HCT116 (cell line): ENCODE data around the gene CFAP97D1. TPM values are rescaled to one million over a fixed set of nuclear protein-coding genes. Genes with fewer than 3 reads are reported as not detected.

Experiments
- ATAC-seq: fragments of 200-7000 bp; cut with Tn5 transposase; 2 replicates; pipeline ENCODE4 v1.9.1; 2020; ENCODE audit warnings: mild to moderate bottlenecking, moderate library complexity
- BruUV-seq: library from RNA; stranded (reverse); fragments of 400-500 nt; replicated peaks from 2 replicates; lab custom pipeline; 2021; lab: Mats Ljungman, UMichigan
- CTCF ChIA-PET: fragments of 300-600 bp; sonication (Branson Sonifier 250); formaldehyde crosslinking; loops from one replicate; lab custom pipeline; 2021; ENCODE audit warnings: antibody characterized with exemption; lab: Charles Lee
- POLR2A ChIA-PET: fragments of 300-600, 350-600 bp; sonication (Branson Sonifier 250); formaldehyde crosslinking; loops from one replicate; lab custom pipeline; 2021; ENCODE audit warnings: antibody characterized with exemption; lab: Charles Lee
- RAD21 ChIA-PET, 2 experiments: fragments of 300-600 bp; sonication (Branson Sonifier 250); formaldehyde crosslinking; loops; one replicate each; lab custom pipeline; 2023; ENCODE audit warnings: low total read pairs in 2 of 2; ENCODE audit not compliant: uncharacterized antibody in 2 of 2, unreplicated experiment in 2 of 2, low non-redundant PET in 1 of 2; lab: Charles Lee
- DNase-seq: peaks from one replicate; pipeline ENCODE4 v3.0.0-alpha.2; 2010; ENCODE audit warnings: low read depth, low spot score
- H2AFZ ChIP-seq: fragments of 200-600 bp; shearing (Covaris generic), sonication (generic); 2 replicates; pipeline ENCODE4 v1.6.1; 2017; ENCODE audit warnings: low read depth, mixed run types, mixed read lengths, antibody characterized with exemption, low read length; ENCODE audit not compliant: poor library complexity, severe bottlenecking
- H3K27ac ChIP-seq: 2 replicates; pipeline ENCODE4 v1.5.1; 2012; ENCODE audit warnings: low read depth, low read length
- H3K27me3 ChIP-seq: fragments of 200-600 bp; sonication (generic); 2 replicates; pipeline ENCODE4 v1.6.1; 2016; ENCODE audit warnings: mixed run types, low read length, mixed read lengths; ENCODE audit not compliant: insufficient read depth
- H3K36me3 ChIP-seq, 2 experiments: fragments of 200-500 bp in 1 of 2; fragments of 200-600 bp in 1 of 2; sonication (Bioruptor generic) in 1 of 2; sonication (generic) in 1 of 2; 2 replicates each; pipeline versions ENCODE4 v1.5.1 to v1.6.1; 2014 to 2016; ENCODE audit warnings: low read length in 2 of 2, inconsistent platforms in 1 of 2, mixed read lengths in 1 of 2, mixed run types in 1 of 2; ENCODE audit not compliant: insufficient read depth in 2 of 2, control insufficient read depth in 1 of 2
- H3K4me1 ChIP-seq, 2 experiments: fragments of 200-600 bp in 1 of 2; sonication (generic) in 1 of 2; 2 replicates each; pipeline versions ENCODE4 v1.5.1 to v1.6.1; 2012 to 2017; ENCODE audit warnings: low read length in 2 of 2, inconsistent platforms in 1 of 2, mild to moderate bottlenecking in 1 of 2, mixed read lengths in 1 of 2, mixed run types in 1 of 2, moderate library complexity in 1 of 2; ENCODE audit not compliant: insufficient read depth in 2 of 2, control insufficient read depth in 1 of 2
- H3K4me2 ChIP-seq: fragments of 200-600 bp; sonication (generic); 2 replicates; pipeline ENCODE4 v1.6.1; 2017; ENCODE audit warnings: mixed run types, low read length, mixed read lengths
- H3K4me3 ChIP-seq, 2 experiments: fragments of 200-600 bp in 1 of 2; sonication (generic) in 1 of 2; replicated peaks in 1 of 2; 2 replicates each; pipeline ENCODE4 v1.5.1; 2011 to 2016; ENCODE audit warnings: low read length in 2 of 2, control low read depth in 1 of 2, low read depth in 1 of 2, mild to moderate bottlenecking in 1 of 2, mixed read lengths in 1 of 2, mixed run types in 1 of 2
- H3K79me2 ChIP-seq: fragments of 200-600 bp; sonication (generic); 2 replicates; pipeline ENCODE4 v1.6.1; 2017; ENCODE audit warnings: mild to moderate bottlenecking, mixed run types, low read length, moderate library complexity, mixed read lengths; ENCODE audit not compliant: insufficient read depth
- H3K9ac ChIP-seq: fragments of 200-600 bp; sonication (generic); 2 replicates; pipeline ENCODE4 v1.6.1; 2016; ENCODE audit warnings: low read length, mixed read lengths
- H3K9me2 ChIP-seq: fragments of 200-600 bp; sonication (generic), shearing (Covaris generic); 2 replicates; pipeline ENCODE4 v1.6.1; 2017; ENCODE audit warnings: mixed run types, mild to moderate bottlenecking, moderate library complexity; ENCODE audit not compliant: insufficient read depth
- H3K9me3 ChIP-seq, 2 experiments: fragments of 200-500 bp in 1 of 2; fragments of 200-600 bp in 1 of 2; sonication (Bioruptor generic) in 1 of 2; sonication (generic) in 1 of 2; 2 replicates each; pipeline ENCODE4 v1.6.1; 2014 to 2017; ENCODE audit warnings: low read length in 2 of 2, mixed read lengths in 2 of 2, inconsistent platforms in 1 of 2, low read depth in 1 of 2, mild to moderate bottlenecking in 1 of 2, mixed run types in 1 of 2, moderate library complexity in 1 of 2; ENCODE audit not compliant: control insufficient read depth in 1 of 2, insufficient read depth in 1 of 2
- H4K20me1 ChIP-seq: fragments of 200-600 bp; sonication (generic), shearing (Covaris generic); 2 replicates; pipeline ENCODE4 v1.6.1; 2017; ENCODE audit warnings: mixed run types, mild to moderate bottlenecking, moderate library complexity; ENCODE audit not compliant: insufficient read depth
- CEBPB ChIP-seq: IDR thresholded peaks from 2 replicates; pipeline ENCODE4 v1.6.1; 2012; ENCODE audit warnings: low read depth
- EZH2phosphoT487 ChIP-seq: fragments of 200-600 bp; IDR thresholded peaks from 2 replicates; pipeline ENCODE4 v1.6.1; 2018; ENCODE audit warnings: antibody characterized with exemption, borderline replicate concordance
- JUND ChIP-seq: IDR thresholded peaks from 2 replicates; pipeline ENCODE4 v1.6.1; 2012
- POLR2AphosphoS5 ChIP-seq: IDR thresholded peaks from 2 replicates; pipeline ENCODE4 v1.6.1; 2011; ENCODE audit warnings: mild to moderate bottlenecking, low read depth, low read length, moderate library complexity
- SIN3A ChIP-seq: IDR thresholded peaks from 2 replicates; pipeline ENCODE4 v1.6.1; 2012; ENCODE audit warnings: low read depth
- SP1 ChIP-seq: IDR thresholded peaks from 2 replicates; pipeline ENCODE4 v1.6.1; 2012; ENCODE audit warnings: low read depth
- YY1 ChIP-seq: IDR thresholded peaks from 2 replicates; pipeline ENCODE4 v1.6.1; 2011; ENCODE audit warnings: low read length, low read depth, moderate library complexity, mild to moderate bottlenecking; ENCODE audit not compliant: insufficient replicate concordance; ENCODE audit errors: extremely low read depth
- intact Hi-C: fragments of 100-400 bp; cut with micrococcal nuclease; formaldehyde crosslinking; loops from 2 replicates; pipeline ENCODE4 v1.10.0; 2022
- total RNA-seq: library from RNA; stranded (reverse); gene quantifications from one replicate; pipeline ENCODE4 v1.2.1, GENCODE V29; 2021; ENCODE audit not compliant: unreplicated experiment
- TF ChIP-seq, protein P1 (sequence below): IDR thresholded peaks from 2 replicates; pipeline ENCODE4 v1.6.1; 2012
- TF ChIP-seq, protein P2 (sequence below): IDR thresholded peaks from 2 replicates; pipeline ENCODE4 v1.6.1; 2012; ENCODE audit warnings: low read depth
- TF ChIP-seq, protein P3 (sequence below): IDR thresholded peaks from 2 replicates; pipeline ENCODE4 v1.6.1; 2011; ENCODE audit warnings: mild to moderate bottlenecking, low read length, moderate library complexity; ENCODE audit not compliant: insufficient replicate concordance; ENCODE audit errors: extremely low read depth

Gene CFAP97D1
- total RNA-seq, 1 experiment from 2014 or later, result 0.15 TPM

DNA sequence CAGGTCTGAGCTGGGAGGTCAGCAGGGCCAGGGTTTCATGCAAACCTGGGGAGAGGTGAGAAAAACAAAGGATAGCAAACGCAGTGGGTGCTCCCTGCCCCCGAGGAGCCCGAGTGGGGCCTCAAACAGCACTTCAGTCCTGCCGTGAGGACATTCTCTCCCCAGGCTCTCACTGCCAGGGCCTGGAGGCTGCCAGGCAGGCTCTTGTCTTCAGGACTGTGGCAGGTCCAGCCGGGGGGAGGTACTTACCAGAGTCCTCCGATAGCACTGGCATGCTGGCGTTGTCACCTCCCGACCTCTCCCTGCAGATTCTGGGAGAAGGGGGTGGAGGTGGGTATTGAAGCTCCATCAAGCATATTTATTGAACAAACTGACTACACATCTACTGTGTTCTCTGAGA, 51.4 kb downstream of the CFAP97D1 start:
- Histone ChIP-seq H4K20me1 (no peaks in the 10 kb centered on the region), H3K9me3 (no peaks in the 10 kb centered on the region), H3K9ac (peak overlapping the region; percentile 84; the same call in 1 of the 2 replicates), H3K4me2 (peak overlapping the region; percentile 98), H2AFZ (no peak overlapping the region), H3K79me2 (peaks cover 10% of the 10 kb centered on the region), H3K27me3 (no peaks in the 10 kb centered on the region), H3K4me1 (peaks cover 16 to 24% of the 10 kb centered on the region in 2 experiments), H3K9me2 (no peaks in the 10 kb centered on the region), H3K36me3 (peaks cover 0 to 25% of the 10 kb centered on the region in 2 experiments; a peak in 2 of 4 replicates), H3K27ac (no peak overlapping the region), H3K4me3 (peak overlapping the region; percentile 56 to 88; a peak in 3 of 4 replicates)
- no peak for TF ChIP-seq SIN3A
- TF ChIP-seq, protein P1, sequence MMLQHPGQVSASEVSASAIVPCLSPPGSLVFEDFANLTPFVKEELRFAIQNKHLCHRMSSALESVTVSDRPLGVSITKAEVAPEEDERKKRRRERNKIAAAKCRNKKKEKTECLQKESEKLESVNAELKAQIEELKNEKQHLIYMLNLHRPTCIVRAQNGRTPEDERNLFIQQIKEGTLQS, result no peak
- TF ChIP-seq EZH2phosphoT487, result no peak
- TF ChIP-seq, protein P2, sequence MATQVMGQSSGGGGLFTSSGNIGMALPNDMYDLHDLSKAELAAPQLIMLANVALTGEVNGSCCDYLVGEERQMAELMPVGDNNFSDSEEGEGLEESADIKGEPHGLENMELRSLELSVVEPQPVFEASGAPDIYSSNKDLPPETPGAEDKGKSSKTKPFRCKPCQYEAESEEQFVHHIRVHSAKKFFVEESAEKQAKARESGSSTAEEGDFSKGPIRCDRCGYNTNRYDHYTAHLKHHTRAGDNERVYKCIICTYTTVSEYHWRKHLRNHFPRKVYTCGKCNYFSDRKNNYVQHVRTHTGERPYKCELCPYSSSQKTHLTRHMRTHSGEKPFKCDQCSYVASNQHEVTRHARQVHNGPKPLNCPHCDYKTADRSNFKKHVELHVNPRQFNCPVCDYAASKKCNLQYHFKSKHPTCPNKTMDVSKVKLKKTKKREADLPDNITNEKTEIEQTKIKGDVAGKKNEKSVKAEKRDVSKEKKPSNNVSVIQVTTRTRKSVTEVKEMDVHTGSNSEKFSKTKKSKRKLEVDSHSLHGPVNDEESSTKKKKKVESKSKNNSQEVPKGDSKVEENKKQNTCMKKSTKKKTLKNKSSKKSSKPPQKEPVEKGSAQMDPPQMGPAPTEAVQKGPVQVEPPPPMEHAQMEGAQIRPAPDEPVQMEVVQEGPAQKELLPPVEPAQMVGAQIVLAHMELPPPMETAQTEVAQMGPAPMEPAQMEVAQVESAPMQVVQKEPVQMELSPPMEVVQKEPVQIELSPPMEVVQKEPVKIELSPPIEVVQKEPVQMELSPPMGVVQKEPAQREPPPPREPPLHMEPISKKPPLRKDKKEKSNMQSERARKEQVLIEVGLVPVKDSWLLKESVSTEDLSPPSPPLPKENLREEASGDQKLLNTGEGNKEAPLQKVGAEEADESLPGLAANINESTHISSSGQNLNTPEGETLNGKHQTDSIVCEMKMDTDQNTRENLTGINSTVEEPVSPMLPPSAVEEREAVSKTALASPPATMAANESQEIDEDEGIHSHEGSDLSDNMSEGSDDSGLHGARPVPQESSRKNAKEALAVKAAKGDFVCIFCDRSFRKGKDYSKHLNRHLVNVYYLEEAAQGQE, result no peak
- TF ChIP-seq POLR2AphosphoS5, result no peak
- TF ChIP-seq SP1, result no peak
- no peak for TF ChIP-seq JUND
- TF ChIP-seq YY1, result no peak
- TF ChIP-seq, protein P3, sequence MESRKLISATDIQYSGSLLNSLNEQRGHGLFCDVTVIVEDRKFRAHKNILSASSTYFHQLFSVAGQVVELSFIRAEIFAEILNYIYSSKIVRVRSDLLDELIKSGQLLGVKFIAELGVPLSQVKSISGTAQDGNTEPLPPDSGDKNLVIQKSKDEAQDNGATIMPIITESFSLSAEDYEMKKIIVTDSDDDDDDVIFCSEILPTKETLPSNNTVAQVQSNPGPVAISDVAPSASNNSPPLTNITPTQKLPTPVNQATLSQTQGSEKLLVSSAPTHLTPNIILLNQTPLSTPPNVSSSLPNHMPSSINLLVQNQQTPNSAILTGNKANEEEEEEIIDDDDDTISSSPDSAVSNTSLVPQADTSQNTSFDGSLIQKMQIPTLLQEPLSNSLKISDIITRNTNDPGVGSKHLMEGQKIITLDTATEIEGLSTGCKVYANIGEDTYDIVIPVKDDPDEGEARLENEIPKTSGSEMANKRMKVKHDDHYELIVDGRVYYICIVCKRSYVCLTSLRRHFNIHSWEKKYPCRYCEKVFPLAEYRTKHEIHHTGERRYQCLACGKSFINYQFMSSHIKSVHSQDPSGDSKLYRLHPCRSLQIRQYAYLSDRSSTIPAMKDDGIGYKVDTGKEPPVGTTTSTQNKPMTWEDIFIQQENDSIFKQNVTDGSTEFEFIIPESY, result no peak
- TF ChIP-seq CEBPB, result no peak
- DNase-seq (no peak), ATAC-seq (no peak)
- ChIA-PET POLR2A (no interaction called here), RAD21 (no interaction called here), CTCF (interaction anchor here (1.7 kb wide), 1 partner anchor 14 kb away, joined by 5 read pairs; the partner anchor contains the start of gene CD300LG)
- no TSS peak for BruUV-seq
- intact Hi-C loops, result loop anchor here (2.0 kb wide), 1 partner anchor 53 kb away; the partner anchor contains the start of gene DUSP3
